Measurements from ENCODE around the gene C2.

C2 gene

DNA sequence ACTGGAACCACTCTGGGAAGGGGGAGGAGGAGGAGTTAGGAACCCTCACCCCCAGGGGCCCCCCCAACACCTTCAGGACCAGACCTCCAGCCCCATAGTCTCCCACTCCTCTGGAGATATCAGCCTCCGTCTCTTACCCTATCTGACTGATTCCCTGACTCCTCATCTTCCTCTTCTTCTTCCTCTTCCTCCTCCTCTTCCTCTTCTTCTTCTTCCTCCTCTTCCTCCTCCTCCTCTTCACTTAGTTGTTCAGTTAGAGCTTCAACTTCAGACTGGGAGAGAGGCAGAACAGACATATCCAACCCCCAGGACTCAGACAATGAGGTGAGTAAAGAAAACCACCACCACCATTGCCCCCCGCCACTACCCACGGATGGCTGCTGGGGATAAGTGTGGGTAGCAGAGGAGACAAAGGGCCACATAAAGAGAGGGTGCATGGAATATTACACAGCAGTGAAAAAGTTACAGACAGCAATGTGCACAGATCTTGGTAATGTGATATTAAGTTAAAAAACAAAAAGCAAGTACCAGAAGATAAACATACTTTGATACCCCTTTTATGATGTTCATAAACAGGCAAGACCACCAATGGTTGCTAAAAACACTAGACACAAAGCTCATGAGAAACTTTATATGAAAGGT is 38.1 kb upstream of the C2 start:
- DNase-seq (ENCODE audit: low spot score in 2 of 2): no peak
- no peaks in the 10 kb centered on the region for H3K9me3 ChIP-seq
- no peaks in the 10 kb centered on the region for H3K27me3 ChIP-seq (ENCODE audit: low read depth)
- H3K36me3 ChIP-seq (replicated peaks): peaks cover 88% of the 10 kb centered on the region
- no peak overlapping the region for H3K4me3 ChIP-seq
- in situ Hi-C loops (cut with MboI; ENCODE audit: low sequenced_read_pairs): no loop called here
- no peaks in the 10 kb centered on the region for H3K4me1 ChIP-seq

DNA sequence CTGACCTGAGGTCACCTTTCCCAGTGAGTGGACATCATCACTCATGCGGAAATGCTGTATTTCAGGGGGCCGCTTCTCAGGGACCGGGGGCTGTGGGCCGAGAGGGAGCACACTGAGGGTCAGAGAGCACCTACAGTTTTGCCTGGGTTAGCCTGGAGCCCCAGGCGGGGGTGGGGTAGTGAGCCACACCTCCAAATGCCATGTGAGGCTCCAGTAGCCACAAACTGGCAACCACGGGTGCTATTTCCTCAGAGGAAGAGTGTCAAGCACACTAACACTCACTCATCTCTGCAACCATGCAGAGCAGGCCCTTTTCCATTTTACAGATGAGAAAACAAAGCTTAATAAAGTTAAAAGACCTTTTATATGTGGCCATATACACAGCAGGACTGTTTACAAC is 34.7 kb upstream of the C2 start:
- H3K27me3 ChIP-seq (ENCODE audit: low read depth): no peaks in the 10 kb centered on the region
- in situ Hi-C loops (cut with MboI; ENCODE audit: low sequenced_read_pairs): no loop called here
- H3K36me3 ChIP-seq (replicated peaks): peaks cover 71% of the 10 kb centered on the region
- no peak for DNase-seq (ENCODE audit: low spot score in 2 of 2)
- peaks cover 4% of the 10 kb centered on the region; the same call in 1 of the 2 replicates for H3K4me1 ChIP-seq
- H3K4me3 ChIP-seq: no peak overlapping the region
- no peaks in the 10 kb centered on the region for H3K9me3 ChIP-seq

- H3K27me3 ChIP-seq (ENCODE audit: low read depth): no peaks in the 10 kb centered on the region
- peaks cover 9% of the 10 kb centered on the region for H3K4me1 ChIP-seq
- peak overlapping the region; percentile 94 for H3K4me3 ChIP-seq
- in situ Hi-C loops (cut with MboI; ENCODE audit: low sequenced_read_pairs): no loop called here
- no peaks in the 10 kb centered on the region for H3K9me3 ChIP-seq
- H3K36me3 ChIP-seq (replicated peaks): peaks cover 43% of the 10 kb centered on the region
- no peak for DNase-seq (ENCODE audit: low spot score in 2 of 2)
Measured at GRCh38 chr6:31896493-31896855, 31.0 kb upstream of the C2 start.

DNA sequence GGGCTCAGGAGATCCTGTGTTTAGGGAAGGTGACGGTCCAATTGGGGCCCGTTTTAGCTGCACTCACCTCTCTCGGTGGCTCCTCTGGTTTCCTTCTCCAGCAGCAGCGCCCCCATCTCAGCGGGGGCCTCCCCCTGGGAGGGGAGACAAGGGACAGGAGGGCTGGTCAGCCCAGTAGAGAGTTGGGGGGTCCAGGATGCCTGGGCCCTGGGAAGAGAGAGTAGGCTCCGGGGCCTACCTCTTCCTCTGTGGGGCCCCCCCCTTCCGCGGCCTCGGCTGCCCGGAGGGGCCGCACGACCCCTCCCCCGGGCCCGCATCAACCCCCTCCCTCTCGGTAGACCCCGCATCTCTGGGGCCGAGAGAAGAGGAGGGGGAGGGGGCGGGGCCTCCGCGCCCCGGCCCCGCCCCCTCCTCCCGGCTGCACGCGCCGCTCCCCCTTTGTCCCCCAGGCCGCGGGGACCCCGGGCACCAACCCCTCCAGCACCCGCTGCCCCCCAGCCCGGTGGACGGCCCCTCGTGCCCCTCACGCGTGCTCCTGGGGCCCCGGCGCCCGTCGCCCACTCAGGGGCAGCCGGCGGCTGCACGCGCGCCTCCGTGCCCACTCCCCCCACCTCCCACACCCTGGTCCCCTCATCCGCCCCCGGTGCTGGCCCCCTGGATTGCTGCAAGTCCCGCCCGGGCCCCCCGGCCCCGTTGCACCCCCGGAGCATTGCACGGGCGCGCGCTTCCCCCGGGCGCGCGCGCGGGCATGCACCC is 30.5 kb upstream of the C2 start:
- peak in 1 of 2 experiments; percentile 28 for DNase-seq (ENCODE audit: low spot score in 2 of 2)
- H3K9me3 ChIP-seq: no peaks in the 10 kb centered on the region
- in situ Hi-C loops (cut with MboI; ENCODE audit: low sequenced_read_pairs): no loop called here
- peaks cover 38% of the 10 kb centered on the region for H3K36me3 ChIP-seq (replicated peaks)
- H3K27me3 ChIP-seq (ENCODE audit: low read depth): no peaks in the 10 kb centered on the region
- H3K4me3 ChIP-seq: peak overlapping the region; percentile 94
- H3K4me1 ChIP-seq: peaks cover 9% of the 10 kb centered on the region

DNA sequence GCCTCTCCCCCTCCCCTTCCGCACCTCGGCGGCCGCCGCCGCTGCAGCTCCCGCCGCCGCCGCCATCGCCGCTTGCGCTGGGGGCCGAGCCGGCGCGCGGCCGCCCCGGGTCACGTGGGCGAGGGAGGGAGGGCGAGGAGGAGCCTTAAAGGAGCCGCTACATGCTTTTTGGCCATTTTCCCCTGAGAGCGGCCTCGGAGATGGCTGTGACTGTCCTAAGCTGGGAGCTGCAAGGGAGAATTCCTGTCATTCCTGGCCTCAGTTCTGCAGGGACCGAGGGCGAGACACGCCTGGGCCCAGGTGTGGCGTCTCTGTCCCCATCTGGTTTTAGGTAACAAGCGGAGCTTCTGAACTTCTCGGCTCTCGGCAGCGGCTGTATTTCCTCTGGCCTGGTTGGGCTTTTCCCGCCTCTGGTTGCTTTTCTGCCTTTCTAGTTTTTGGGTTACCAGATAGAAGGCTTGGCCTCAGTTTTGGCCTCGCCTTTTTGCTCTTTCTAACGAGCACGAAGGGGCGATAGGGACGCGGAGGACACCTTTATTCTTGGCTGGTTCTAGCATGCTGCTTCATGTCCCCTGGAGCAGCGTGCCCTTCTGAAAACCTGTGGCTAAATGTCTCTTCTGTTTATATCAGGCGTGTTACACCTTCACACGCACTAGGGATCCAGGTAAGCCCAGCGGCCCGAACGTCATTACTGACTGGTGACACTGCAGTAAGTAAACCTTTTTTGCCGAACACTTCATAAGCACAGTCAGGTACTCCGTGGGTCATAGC is 29.7 kb upstream of the C2 start, which contains the start of gene EHMT2:
EHMT2 (minus strand) TSS at position 87 of the 771 bp plus-strand sequence; CDS start at position 66, 21 bp downstream.
- Histone ChIP-seq H3K4me1 (peaks cover 9% of the 10 kb centered on the region), H3K27me3 (ENCODE audit: low read depth) (no peaks in the 10 kb centered on the region), H3K36me3 (replicated peaks) (peaks cover 30% of the 10 kb centered on the region), H3K4me3 (peak within 1 kb of the TSS; percentile 94), H3K9me3 (no peaks in the 10 kb centered on the region)
- in situ Hi-C loops (cut with MboI; ENCODE audit: low sequenced_read_pairs): no loop called here
- peak; percentile 86 to 91 for DNase-seq (ENCODE audit: low spot score in 2 of 2)

GRCh38 chr6:31898383-31899011 is 29.0 kb upstream of the C2 start:
- Histone ChIP-seq H3K4me1 (peaks cover 9% of the 10 kb centered on the region), H3K36me3 (replicated peaks) (peaks cover 23% of the 10 kb centered on the region), H3K9me3 (no peaks in the 10 kb centered on the region), H3K27me3 (ENCODE audit: low read depth) (no peaks in the 10 kb centered on the region), H3K4me3 (peak overlapping the region; percentile 94)
- DNase-seq (ENCODE audit: low spot score in 2 of 2): peak; percentile 36 to 73
- in situ Hi-C loops (cut with MboI; ENCODE audit: low sequenced_read_pairs): no loop called here

DNA sequence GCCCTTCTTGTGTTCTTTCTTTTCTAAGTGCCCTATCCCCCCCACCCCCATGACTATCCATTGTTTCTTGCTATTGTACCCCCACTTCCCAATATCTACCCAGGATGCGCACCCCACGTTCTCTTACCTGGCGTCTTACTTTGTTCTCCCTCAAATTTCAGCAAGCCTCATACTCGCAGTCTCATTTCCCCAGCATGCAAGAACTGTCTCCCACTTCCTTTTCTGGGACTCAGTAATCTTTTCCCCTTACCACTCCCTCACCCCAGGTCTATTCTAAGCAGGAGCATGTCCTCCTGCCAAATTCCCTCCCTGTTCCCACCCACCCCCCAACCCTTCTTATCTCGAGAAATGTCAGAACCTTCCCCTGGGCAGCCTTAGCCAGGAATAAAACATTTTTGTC is 28.3 kb upstream of the C2 start:
- Histone ChIP-seq H3K9me3 (no peaks in the 10 kb centered on the region), H3K4me3 (no peak overlapping the region), H3K36me3 (replicated peaks) (peaks cover 19% of the 10 kb centered on the region), H3K4me1 (peaks cover 9% of the 10 kb centered on the region), H3K27me3 (ENCODE audit: low read depth) (no peaks in the 10 kb centered on the region)
- in situ Hi-C loops (cut with MboI; ENCODE audit: low sequenced_read_pairs): no loop called here
- no peak for DNase-seq (ENCODE audit: low spot score in 2 of 2)

- DNase-seq (ENCODE audit: low spot score in 2 of 2): no peak
- Histone ChIP-seq H3K36me3 (replicated peaks) (peaks cover 10% of the 10 kb centered on the region), H3K9me3 (no peaks in the 10 kb centered on the region), H3K27me3 (ENCODE audit: low read depth) (no peaks in the 10 kb centered on the region), H3K4me3 (no peak overlapping the region), H3K4me1 (peaks cover 9% of the 10 kb centered on the region)
- in situ Hi-C loops (cut with MboI; ENCODE audit: low sequenced_read_pairs): no loop called here
Measured at GRCh38 chr6:31899882-31900722, 27.4 kb upstream of the C2 start.

DNA sequence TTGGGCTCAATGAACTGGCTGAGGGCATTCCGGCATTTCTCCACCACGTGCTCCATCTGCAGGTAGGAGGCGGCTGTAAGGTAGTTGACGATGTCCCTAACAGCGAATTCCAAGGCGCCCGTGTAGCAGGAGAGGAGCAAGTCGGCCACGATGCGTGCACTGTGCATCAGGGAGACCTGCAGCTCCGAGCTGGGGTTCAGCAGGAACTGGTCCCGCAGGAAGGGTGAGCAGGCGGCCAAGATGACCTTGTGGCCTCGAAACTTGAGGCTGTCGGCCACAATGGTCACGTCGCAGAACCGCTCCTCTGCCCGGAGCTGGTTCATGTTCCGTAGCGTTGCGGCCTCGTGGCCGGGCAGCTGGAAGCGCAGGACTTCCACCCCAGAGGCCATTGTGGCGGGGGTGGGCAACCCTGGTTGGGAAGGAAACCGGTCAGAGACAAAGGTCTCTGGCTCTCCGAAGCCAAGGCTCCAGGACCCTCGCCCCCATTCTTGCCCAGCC is 26.6 kb upstream of the C2 start:
- no peaks in the 10 kb centered on the region for H3K9me3 ChIP-seq
- DNase-seq (ENCODE audit: low spot score in 2 of 2): no peak
- peaks cover 6% of the 10 kb centered on the region for H3K36me3 ChIP-seq (replicated peaks)
- in situ Hi-C loops (cut with MboI; ENCODE audit: low sequenced_read_pairs): no loop called here
- peak overlapping the region; percentile 44 for H3K4me3 ChIP-seq
- peaks cover 9% of the 10 kb centered on the region for H3K4me1 ChIP-seq
- no peaks in the 10 kb centered on the region for H3K27me3 ChIP-seq (ENCODE audit: low read depth)

DNA sequence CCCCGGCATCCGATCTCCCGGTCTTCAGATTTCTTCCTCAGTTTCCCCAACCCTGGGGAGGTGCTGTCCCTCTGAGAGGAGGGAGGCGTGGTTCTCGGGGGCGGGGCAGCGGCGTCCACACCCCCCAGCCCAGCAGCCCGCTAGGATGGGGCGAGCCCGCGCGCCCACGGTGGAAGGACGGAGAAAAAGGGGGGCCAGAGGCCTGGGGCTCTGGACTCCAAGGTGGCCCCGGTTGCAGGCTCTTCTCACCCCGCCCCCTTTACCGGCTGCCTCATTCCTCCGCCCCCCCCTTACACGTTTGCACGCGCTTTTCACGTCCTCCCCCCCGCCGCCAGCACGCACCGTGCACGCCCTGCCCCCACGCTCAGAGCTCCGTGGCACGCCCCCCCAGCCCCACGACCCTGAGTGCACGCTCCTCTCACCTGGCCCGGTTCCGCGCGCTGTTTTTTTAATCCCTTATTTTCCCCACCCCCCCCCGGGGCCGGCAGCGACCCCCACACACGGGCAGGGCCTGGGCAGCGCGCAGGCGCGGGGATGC is 26.0 kb upstream of the C2 start:
- Histone ChIP-seq H3K9me3 (no peaks in the 10 kb centered on the region), H3K27me3 (ENCODE audit: low read depth) (no peaks in the 10 kb centered on the region), H3K4me3 (peak overlapping the region; percentile 44), H3K36me3 (replicated peaks) (0 out of 2 replicates have a peak, but pooled peaks cover 5% of the 10 kb centered on the region), H3K4me1 (peaks cover 9% of the 10 kb centered on the region)
- in situ Hi-C loops (cut with MboI; ENCODE audit: low sequenced_read_pairs): no loop called here
- DNase-seq (ENCODE audit: low spot score in 2 of 2): peak in 1 of 2 experiments; percentile 71

GRCh38 chr6:31901953-31902643 is 25.4 kb upstream of the C2 start, which contains the start of gene ZBTB12:
TSS of gene ZBTB12 (minus strand) at chr6:31902086. CDS start at chr6:31901305, 781 bp downstream.
- H3K36me3 ChIP-seq (replicated peaks): 0 out of 2 replicates have a peak, but pooled peaks cover 5% of the 10 kb centered on the region
- in situ Hi-C loops (cut with MboI; ENCODE audit: low sequenced_read_pairs): no loop called here

GRCh38 chr6:31903957-31904356 is 23.6 kb upstream of the C2 start:
- no peak for DNase-seq (ENCODE audit: low spot score in 2 of 2)
- Histone ChIP-seq H3K27me3 (ENCODE audit: low read depth) (no peaks in the 10 kb centered on the region), H3K4me3 (no peak overlapping the region), H3K9me3 (no peaks in the 10 kb centered on the region), H3K36me3 (replicated peaks) (no peaks in the 10 kb centered on the region), H3K4me1 (peaks cover under 1% of the 10 kb centered on the region)
- in situ Hi-C loops (cut with MboI; ENCODE audit: low sequenced_read_pairs): no loop called here

More at GRCh38 chr6:31901953-31902643, 25.4 kb upstream of the C2 start, which contains the start of gene ZBTB12:
- peak within 1 kb of the TSS; percentile 44 for H3K4me3 ChIP-seq
- H3K4me1 ChIP-seq: peaks cover 5% of the 10 kb centered on the region
- H3K27me3 ChIP-seq (ENCODE audit: low read depth): no peaks in the 10 kb centered on the region
- no peaks in the 10 kb centered on the region for H3K9me3 ChIP-seq
- DNase-seq (ENCODE audit: low spot score in 2 of 2): peak; percentile 87 to 95
